Measurements from ENCODE around the gene MAP3K7.

DNA sequence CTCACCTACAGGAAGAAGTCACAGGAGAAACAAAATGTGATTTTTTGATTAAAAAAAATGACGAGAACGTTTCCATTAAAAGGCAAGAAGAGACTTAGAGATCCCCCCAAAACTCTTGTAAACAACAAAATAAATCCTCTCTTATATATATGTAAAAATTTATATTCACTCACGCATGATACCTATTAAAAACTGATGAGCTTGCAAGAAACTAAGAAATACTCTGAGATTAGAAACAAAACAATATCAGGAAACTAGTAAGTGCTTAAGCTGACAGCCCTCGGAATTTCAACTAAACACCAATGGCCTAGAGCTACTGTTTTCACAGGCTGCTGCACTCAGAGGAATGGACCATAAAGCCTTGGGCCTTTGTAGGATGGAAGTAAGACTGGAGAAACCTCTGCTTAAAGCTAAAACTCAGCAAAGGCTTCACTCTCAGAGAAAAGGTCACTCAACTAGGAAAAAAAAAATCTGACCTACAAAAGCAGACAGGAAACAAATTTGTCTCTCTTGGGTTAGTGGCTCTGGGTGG, 63.0 kb downstream of the MAP3K7 start:
- TF ChIP-seq, protein P1, sequence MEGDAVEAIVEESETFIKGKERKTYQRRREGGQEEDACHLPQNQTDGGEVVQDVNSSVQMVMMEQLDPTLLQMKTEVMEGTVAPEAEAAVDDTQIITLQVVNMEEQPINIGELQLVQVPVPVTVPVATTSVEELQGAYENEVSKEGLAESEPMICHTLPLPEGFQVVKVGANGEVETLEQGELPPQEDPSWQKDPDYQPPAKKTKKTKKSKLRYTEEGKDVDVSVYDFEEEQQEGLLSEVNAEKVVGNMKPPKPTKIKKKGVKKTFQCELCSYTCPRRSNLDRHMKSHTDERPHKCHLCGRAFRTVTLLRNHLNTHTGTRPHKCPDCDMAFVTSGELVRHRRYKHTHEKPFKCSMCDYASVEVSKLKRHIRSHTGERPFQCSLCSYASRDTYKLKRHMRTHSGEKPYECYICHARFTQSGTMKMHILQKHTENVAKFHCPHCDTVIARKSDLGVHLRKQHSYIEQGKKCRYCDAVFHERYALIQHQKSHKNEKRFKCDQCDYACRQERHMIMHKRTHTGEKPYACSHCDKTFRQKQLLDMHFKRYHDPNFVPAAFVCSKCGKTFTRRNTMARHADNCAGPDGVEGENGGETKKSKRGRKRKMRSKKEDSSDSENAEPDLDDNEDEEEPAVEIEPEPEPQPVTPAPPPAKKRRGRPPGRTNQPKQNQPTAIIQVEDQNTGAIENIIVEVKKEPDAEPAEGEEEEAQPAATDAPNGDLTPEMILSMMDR (IDR thresholded peaks at IDR 0.05; ENCODE audit: low read depth, low read length, poor library complexity, severe bottlenecking), result no peak
- no peak for TF ChIP-seq EZH2phosphoT487 (IDR thresholded peaks at IDR 0.05; ENCODE audit: borderline replicate concordance, low read length)

Measured in DOHH2 (cell line).